ENCODE data around the gene KYNU. TPM values are rescaled to one million over a fixed set of nuclear protein-coding genes. Genes with fewer than 3 reads are reported as not detected.

Gene KYNU
- total RNA-seq, 2 experiments from 2014 or later = not detected

DNA sequence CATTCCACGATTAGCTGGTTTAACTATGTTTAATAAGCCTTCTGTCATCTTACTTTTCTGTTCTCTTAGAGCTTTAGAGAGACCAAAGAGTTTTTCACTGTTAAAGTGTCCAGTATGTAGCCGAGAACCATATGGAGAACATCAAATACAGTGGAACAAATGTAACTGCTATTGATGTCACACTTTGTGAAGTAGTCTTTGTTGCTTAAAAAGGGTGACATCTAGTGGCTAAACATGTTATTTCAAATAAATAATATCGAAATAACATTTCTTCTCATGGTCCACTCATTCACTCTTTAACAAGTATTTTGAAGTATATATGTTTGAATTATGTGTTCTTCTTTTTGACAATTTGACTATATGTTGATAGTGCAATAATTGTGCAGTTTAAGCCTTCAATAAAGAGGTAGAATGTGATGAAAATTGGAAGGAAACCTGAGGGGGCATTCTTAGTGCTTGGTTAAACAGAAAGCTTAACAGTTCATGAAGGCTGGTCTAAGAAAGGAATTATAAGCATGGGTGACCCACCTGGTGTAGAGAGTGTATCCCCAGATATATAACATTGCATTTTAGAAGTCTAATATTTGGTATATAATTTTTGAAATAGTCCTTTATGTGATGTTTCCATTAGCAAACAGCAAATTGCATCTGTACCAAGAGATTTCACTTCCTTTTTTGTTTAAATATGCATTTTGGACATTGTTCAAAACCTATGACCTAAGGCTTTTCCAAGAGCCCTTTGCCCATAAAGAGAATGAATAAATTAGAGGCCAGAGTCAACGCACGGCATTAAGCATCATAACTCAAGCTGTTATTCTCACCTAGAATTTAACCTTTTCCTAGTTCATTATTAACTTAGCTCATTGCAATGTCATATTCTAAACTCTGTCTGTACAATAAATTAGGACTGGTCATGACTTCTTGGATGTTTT is 112.1 kb downstream of the KYNU start:
- no peak overlapping the region for H3K4me3 Mint-ChIP-seq
- H3K36me3 Mint-ChIP-seq (ENCODE audit: low read depth) = no peaks in the 10 kb centered on the region
- ChIA-PET POLR2A (no interaction called here), CTCF (interaction anchor here (1.6 kb wide), 1 partner anchor 15 kb away, joined by 3 read pairs; no protein-coding TSS in a partner anchor)
- no peak for DNase-seq
- no peaks in the 10 kb centered on the region for H3K4me1 Mint-ChIP-seq
- peaks cover 32% of the 10 kb centered on the region for H3K27me3 Mint-ChIP-seq
- no peaks in the 10 kb centered on the region for H3K9me3 Mint-ChIP-seq
- H3K27ac Mint-ChIP-seq = no peak overlapping the region

DNA sequence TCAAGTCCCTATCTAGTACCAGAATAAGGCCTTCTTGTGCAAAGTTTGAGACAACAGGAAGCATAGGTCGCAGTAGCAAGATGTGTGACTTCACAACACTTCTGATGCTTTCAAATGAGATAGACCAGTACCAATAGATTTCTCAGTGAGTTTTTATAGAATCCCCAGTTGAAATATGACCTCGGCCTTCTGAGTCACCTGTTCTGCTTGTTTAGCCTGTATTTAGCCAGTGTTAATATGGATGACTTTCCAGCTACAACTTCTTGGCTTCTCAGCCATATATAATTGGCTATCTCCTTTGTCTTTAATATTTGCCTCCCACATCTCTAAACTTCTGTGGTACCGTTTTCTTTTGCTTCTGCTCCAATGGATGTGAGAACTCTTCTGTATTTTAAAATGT is 113.8 kb downstream of the KYNU start:
- CTCF ChIA-PET = no interaction called here
- Mint-ChIP-seq H3K9me3 (no peaks in the 10 kb centered on the region), H3K27me3 (peaks cover 36% of the 10 kb centered on the region), H3K27ac (no peak overlapping the region), H3K36me3 (ENCODE audit: low read depth) (no peaks in the 10 kb centered on the region), H3K4me3 (no peak overlapping the region), H3K4me1 (no peaks in the 10 kb centered on the region)
- POLR2A ChIA-PET = no interaction called here
- DNase-seq = no peak

DNA sequence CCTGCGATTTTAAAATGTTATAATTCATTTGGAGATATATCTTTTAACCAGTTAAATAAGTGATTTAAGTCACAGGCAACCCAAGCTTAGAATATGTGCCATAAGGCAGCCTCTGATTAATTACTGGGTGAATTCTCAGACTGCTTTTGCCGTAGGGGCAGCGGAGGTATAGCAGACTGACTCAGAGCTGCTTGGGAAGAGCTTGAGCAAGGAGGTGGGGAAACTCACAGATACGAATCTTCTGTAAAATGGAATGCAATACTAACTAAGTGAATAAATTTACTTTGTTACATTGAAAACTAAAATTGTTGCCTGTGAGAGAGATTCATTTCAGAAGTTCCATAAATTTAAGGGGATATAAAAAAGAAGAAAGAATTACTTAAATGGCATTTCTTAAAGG is 115.4 kb downstream of the KYNU start:
- H3K36me3 Mint-ChIP-seq (ENCODE audit: low read depth) = no peaks in the 10 kb centered on the region
- no peak overlapping the region for H3K4me3 Mint-ChIP-seq
- ChIA-PET POLR2A (no interaction called here), CTCF (no interaction called here)
- no peaks in the 10 kb centered on the region for H3K4me1 Mint-ChIP-seq
- H3K27me3 Mint-ChIP-seq = peaks cover 40% of the 10 kb centered on the region
- no peak overlapping the region for H3K27ac Mint-ChIP-seq
- H3K9me3 Mint-ChIP-seq = no peaks in the 10 kb centered on the region
- DNase-seq = no peak

DNA sequence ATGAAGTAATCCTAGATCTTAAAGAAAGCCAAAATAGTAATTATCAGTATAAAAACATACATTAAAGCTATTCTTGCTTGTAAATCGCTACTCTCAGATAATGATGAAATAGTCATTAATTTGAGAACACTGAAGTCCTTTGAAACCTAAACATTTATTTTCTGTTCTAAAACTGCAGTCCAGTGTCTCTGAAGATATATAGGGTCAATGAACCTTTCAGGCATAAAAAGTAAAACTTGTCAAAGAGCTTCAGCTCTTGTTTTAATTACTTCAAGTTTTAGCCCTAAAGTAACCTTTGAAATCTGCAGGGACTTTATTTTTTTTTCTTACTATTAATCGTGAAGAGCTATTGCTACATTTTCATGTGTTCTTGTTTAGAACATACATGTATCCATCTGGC is 116.3 kb downstream of the KYNU start:
- no peak overlapping the region for H3K27ac Mint-ChIP-seq
- ChIA-PET CTCF (no interaction called here), POLR2A (no interaction called here)
- H3K36me3 Mint-ChIP-seq (ENCODE audit: low read depth) = no peaks in the 10 kb centered on the region
- no peak for DNase-seq
- no peaks in the 10 kb centered on the region for H3K4me1 Mint-ChIP-seq
- no peak overlapping the region for H3K4me3 Mint-ChIP-seq
- H3K27me3 Mint-ChIP-seq = peaks cover 45% of the 10 kb centered on the region
- no peaks in the 10 kb centered on the region for H3K9me3 Mint-ChIP-seq

DNA sequence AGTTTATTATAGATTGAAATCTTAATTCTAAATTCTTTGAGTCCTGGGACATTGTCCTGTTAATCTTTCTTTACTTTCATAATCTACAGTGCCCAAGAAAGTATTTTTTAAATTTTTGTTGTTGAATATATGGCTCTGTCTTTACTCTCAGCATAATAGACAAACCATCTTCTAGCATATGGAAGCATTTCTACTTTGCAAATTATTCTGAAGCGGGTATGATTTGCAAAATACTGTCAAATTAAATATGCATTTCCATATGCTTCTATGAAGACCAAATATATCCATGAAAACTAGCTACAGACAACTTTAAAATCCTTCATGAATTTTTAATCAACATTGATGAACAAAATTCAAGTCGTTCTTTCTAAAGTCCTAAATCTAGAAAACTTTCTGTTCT is 117.2 kb downstream of the KYNU start:
- H3K36me3 Mint-ChIP-seq (ENCODE audit: low read depth) = no peaks in the 10 kb centered on the region
- no peak overlapping the region for H3K27ac Mint-ChIP-seq
- H3K4me1 Mint-ChIP-seq = no peaks in the 10 kb centered on the region
- no peak overlapping the region for H3K4me3 Mint-ChIP-seq
- H3K27me3 Mint-ChIP-seq = peaks cover 47% of the 10 kb centered on the region
- POLR2A ChIA-PET = no interaction called here
- DNase-seq = no peak
- H3K9me3 Mint-ChIP-seq = no peaks in the 10 kb centered on the region
- CTCF ChIA-PET = no interaction called here

DNA sequence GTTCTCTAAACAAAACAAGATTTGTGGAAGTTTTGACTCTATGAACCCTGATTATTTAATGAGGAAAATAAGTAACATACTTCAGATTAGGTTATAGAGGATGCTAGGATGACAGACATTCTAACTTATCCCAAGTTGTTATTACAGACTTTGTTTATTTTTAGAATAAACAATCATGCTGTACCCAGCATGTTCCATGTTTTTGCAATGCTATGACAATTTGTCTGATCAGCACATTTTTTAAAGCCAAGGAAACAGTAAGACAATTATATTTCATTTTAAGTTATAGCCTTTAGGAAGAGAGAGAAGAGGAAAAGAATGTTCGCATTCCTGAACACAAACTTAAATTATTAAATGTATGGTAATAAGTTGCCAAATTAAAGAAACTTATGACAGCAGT is 119.8 kb downstream of the KYNU start:
- no peaks in the 10 kb centered on the region for H3K9me3 Mint-ChIP-seq
- CTCF ChIA-PET = no interaction called here
- H3K27ac Mint-ChIP-seq = no peak overlapping the region
- peaks cover 51% of the 10 kb centered on the region for H3K27me3 Mint-ChIP-seq
- no peaks in the 10 kb centered on the region for H3K4me1 Mint-ChIP-seq
- no peak overlapping the region for H3K4me3 Mint-ChIP-seq
- no peaks in the 10 kb centered on the region for H3K36me3 Mint-ChIP-seq (ENCODE audit: low read depth)
- POLR2A ChIA-PET = no interaction called here
- DNase-seq = no peak

DNA sequence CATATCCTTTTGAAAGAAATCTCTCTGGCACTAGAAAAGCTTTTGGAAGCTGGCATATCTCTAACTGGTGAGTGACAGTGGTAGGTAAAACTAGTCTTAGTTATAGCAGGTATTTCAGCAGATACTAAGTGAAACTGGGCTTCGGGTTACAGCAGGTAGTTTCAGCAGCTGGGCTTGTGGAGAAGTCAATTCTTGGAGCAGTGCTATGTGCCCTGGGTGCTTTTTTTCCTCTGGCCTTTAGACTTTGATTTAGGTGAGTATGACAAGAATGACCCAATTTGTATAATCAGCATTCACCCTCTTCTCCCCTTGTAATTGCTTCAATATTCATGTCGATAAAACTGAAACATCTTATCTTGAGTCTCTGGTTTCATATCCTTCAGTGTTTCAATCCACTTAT is 123.1 kb downstream of the KYNU start:
- ChIA-PET POLR2A (no interaction called here), CTCF (no interaction called here)
- Mint-ChIP-seq H3K27ac (no peak overlapping the region), H3K36me3 (ENCODE audit: low read depth) (no peaks in the 10 kb centered on the region), H3K4me3 (no peak overlapping the region), H3K4me1 (no peaks in the 10 kb centered on the region), H3K9me3 (peaks cover 4% of the 10 kb centered on the region), H3K27me3 (peaks cover 49% of the 10 kb centered on the region)
- DNase-seq = no peak

DNA sequence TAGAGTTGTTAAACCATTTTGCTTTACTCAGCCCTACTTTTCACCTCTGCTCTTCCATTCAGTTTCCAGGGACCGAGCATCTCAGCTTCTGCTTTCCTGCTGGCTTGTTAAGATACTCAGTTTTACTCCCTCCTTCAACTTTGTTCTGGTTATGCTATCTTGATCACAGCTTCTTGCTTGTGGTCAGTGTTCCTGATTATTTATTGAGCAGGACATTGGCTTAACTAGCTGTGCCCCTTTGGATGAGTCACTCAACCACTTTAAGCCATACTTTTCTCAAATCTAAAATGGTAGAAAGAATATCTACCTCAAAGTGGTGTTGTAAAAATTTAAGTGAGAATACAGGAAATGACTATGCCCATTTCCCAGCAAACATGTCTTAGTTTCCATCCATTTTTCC is 124.0 kb downstream of the KYNU start:
- Mint-ChIP-seq H3K27me3 (peaks cover 42% of the 10 kb centered on the region), H3K4me3 (no peak overlapping the region), H3K4me1 (no peaks in the 10 kb centered on the region), H3K9me3 (peaks cover 7% of the 10 kb centered on the region), H3K36me3 (ENCODE audit: low read depth) (no peaks in the 10 kb centered on the region), H3K27ac (no peak overlapping the region)
- POLR2A ChIA-PET = no interaction called here
- CTCF ChIA-PET = no interaction called here
- DNase-seq = no peak

DNA sequence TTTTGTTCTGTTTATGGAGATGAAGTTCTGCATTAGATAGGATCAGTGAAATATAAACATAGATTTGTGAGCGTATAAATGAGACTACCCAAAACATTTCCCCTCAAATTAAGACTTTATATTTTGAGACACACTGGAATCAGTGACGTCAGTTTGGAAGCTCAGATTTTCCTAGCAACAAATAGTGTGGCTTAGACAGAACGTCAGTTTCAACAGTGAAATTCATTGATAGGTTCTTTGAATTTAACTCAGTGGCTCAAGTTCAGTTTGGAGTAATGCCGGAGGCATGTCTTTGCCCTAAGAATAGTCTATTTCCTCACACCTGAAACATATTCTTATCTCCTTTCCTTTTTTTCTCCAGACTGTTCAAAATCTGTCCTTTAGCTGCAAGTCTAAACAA is 138.2 kb downstream of the KYNU start:
- Mint-ChIP-seq H3K27me3 (peaks cover 24% of the 10 kb centered on the region), H3K9me3 (no peaks in the 10 kb centered on the region), H3K27ac (no peak overlapping the region), H3K4me1 (no peaks in the 10 kb centered on the region), H3K4me3 (no peak overlapping the region), H3K36me3 (ENCODE audit: low read depth) (no peaks in the 10 kb centered on the region)
- POLR2A ChIA-PET = no interaction called here
- no peak for DNase-seq
- CTCF ChIA-PET = interaction anchor here (0.5 kb wide), 1 partner anchor 1321 kb away, joined by 3 read pairs; no protein-coding TSS in a partner anchor

DNA sequence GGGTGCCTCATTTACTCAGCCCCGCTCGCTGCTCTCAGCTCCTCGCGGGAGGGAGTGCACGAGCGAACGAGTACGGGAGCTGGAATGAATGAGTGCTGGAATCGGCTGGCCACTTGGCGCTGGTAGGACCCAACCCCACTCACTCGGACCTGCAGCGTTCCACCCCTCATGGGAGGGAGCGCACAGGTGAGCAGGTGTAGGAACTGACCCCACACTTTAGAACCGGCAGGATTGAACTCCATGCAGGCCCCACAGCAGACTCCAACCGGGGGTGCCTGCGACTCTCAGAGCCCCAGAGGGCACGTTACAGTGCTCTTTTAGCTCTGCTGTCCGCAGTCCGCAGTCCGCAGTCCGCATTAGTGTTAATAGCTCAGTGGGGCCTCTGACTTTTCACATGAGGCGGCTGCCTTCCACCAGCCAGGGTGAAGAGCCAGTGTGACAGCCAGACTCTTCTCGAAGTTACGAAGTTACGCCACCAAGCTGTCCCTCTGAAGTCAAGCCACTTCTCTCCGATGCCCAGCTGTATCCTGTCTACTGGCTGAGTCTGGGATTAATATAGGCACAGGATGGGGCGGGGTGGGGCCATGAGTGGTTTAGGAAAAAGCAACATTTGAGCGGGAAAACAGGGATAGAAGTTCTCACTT is 149.1 kb downstream of the KYNU start:
- POLR2A ChIA-PET = no interaction called here
- Mint-ChIP-seq H3K4me3 (no peak overlapping the region), H3K9me3 (no peaks in the 10 kb centered on the region), H3K27me3 (peaks cover 23% of the 10 kb centered on the region), H3K36me3 (ENCODE audit: low read depth) (no peaks in the 10 kb centered on the region), H3K4me1 (peaks cover 10% of the 10 kb centered on the region), H3K27ac (no peak overlapping the region)
- no peak for DNase-seq
- CTCF ChIA-PET = interaction anchor here (1.1 to 1.6 kb wide), 2 partner anchors 8 to 233 kb away, joined by 3 to 6 read pairs; no protein-coding TSS in a partner anchor

DNA sequence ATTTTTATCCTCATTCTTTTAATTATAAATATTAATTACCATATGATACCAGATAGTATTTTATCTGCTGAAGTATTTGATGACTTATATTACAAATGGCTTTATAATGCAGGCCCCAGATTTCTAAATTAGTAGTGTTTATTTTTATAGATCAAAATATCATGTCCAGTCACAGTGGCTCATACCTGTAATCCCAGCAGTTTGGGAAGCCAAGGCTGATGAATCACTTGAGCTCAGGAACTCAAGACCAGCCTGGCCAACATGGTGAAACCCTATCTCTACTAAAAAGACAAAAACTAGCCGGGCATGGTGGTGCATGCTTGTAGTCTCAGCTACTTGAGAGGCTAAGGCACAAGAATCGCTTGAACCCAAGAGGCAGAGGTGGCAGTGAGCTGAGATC is 151.7 kb downstream of the KYNU start:
- H3K27ac Mint-ChIP-seq = no peak overlapping the region
- no peak for DNase-seq
- H3K36me3 Mint-ChIP-seq (ENCODE audit: low read depth) = no peaks in the 10 kb centered on the region
- CTCF ChIA-PET = no interaction called here
- H3K4me1 Mint-ChIP-seq = peaks cover 10% of the 10 kb centered on the region
- POLR2A ChIA-PET = no interaction called here
- no peaks in the 10 kb centered on the region for H3K9me3 Mint-ChIP-seq
- H3K27me3 Mint-ChIP-seq = peaks cover 12% of the 10 kb centered on the region
- H3K4me3 Mint-ChIP-seq = no peak overlapping the region

DNA sequence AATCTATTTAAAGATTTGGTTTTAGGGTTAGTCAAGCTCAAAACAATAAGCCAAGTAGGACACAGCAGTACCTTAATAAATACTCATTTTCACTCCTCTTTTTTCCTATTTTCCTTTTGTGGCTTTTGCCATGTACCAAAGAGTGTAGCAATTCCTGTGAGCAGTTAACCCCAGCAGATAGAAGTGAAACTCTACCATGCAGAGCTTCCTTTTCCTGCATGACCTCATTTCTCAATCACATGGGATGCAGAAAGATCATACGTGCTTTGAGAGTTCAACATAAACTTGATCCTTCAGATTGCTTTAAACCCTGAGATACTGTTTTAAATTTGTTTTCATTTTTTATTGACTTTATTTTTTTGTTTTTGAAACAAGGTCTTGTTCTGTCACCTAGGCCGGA is 152.7 kb downstream of the KYNU start:
- H3K27me3 Mint-ChIP-seq = peaks cover 5% of the 10 kb centered on the region
- H3K27ac Mint-ChIP-seq = no peak overlapping the region
- H3K9me3 Mint-ChIP-seq = no peaks in the 10 kb centered on the region
- H3K4me3 Mint-ChIP-seq = no peak overlapping the region
- ChIA-PET CTCF (no interaction called here), POLR2A (no interaction called here)
- no peaks in the 10 kb centered on the region for H3K36me3 Mint-ChIP-seq (ENCODE audit: low read depth)
- no peak for DNase-seq
- peaks cover 10% of the 10 kb centered on the region for H3K4me1 Mint-ChIP-seq

DNA sequence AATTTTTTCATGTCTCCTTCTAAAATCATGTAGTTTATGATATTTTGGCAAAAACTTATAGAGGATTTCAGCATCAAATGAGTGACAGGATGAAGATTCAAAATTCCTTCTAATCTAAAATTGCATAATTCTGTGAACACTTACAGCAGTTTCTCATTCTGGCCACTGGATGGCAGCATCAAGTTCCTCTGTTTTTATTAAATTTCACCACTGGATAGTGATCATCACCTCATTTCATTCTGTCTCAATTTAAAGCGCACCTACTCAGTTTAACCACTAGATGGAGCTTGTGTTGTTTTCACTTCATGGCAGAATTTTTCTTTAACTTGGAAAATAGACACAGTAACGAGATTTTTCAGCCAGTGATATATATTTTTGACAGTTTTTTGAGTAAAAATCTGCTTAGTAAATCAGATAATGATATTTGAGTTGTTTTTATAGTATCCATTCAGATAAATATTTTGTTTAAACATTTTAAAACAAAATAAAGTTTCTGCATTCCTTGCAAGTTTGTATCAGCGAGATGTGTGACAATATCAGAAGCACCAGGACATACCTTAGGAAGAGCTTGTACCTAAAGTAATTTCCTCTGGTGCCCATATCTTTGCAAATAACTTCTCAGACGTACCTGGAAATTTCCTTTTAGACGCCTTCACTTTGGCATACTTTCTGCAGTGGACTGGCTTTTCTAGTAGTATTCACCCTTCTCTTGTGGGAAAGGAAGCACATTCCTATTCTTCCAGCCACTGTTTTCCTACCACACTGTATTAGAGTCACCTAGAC is 157.0 kb downstream of the KYNU start:
- H3K9me3 Mint-ChIP-seq = no peaks in the 10 kb centered on the region
- peaks cover 2% of the 10 kb centered on the region for H3K27me3 Mint-ChIP-seq
- POLR2A ChIA-PET = no interaction called here
- no peak overlapping the region for H3K4me3 Mint-ChIP-seq
- DNase-seq = peak; percentile 75
- H3K4me1 Mint-ChIP-seq = peaks cover 10% of the 10 kb centered on the region
- H3K36me3 Mint-ChIP-seq (ENCODE audit: low read depth) = no peaks in the 10 kb centered on the region
- no peak overlapping the region for H3K27ac Mint-ChIP-seq
- CTCF ChIA-PET = interaction anchor here (0.8 to 1.6 kb wide), 9 partner anchors 8 to 566 kb away, joined by 3 to 6 read pairs (median 3); no protein-coding TSS in a partner anchor

Data from activated CD4-positive, alpha-beta T cell treated with anti-CD3 and anti-CD28 coated beads, Interleukin-2, amount 10 ng/mL, durations not matched to agents 7 days and 5 days (primary cell).